Right hindlimb (tissue), 1 donor: ENCODE measurements around the gene RBPJ.
"Not testable (repeated sequence)": the region's sequence is repeated elsewhere in the genome, so short reads cannot be mapped to it uniquely, and the experiment has no call there.

Experiments used
- DNase-seq: peaks from one replicate; pipeline ENCODE4 v3.0.0-alpha.2; 2018

The RBPJ gene

DNA sequence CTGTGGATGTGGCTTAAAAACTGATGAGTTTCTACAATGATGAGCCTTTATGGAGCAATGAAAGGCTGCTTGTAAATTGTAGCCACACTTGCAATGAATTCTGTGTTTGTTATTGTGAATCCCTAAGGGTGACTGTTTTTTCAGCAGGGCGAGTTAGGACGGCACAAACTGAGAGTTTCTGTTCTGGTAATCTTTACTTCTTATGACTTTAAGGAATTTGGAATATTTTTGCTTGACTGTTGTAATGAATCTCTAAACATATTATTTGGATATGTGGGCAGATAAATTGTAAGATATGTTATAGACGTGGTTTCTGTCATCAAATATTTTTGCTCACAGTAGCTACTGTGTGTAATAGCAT, 22.2 kb downstream of the RBPJ start:
- DNase-seq, result no peak

DNA sequence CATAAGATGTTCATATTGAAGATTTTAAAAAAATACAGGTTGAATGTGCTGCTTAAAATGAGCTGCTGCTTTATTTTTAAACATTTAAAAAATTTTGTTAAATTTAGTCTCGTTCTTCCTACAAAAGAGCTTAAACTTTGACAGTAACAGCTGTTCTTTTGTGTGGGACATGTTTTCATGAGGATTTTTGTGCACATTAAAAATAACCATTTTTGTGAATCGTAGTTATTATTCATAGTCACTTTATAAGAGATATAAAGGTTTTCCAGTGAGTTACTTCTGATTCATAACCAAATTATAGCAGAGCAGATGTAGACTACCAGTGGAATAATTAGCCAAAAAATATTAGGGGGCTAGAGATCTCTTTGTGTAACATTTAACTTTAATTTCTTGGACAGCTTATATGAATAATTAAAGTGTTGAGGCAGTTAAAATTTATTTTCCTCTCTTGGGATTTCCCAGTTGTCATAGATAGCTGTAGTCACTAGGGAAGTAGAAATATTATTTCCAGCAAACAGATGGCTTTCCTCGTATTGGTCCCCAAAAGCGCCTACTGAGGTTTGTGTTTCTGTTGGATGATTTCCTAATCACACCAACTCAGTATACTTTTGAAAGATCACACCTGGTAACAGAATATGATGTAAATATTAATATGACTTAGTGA, 24.2 kb downstream of the RBPJ start:
- DNase-seq, result no peak

DNA sequence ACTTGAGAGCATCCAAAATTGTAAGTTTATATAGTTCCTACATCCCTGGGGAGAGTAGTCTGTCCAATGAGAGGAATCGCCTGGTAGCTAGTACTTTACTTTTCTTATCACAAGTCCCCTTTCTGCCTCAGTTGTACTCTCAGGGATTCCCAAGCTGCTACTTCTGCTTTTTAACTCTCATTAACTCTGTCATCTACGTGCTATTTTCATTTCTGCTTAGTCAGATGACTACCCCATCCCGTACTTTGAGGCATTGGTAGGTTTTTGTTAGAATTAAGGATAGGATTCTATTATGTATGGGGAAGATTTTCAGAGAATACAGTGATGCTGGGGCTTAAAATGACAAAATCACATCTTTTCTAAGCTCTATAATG, 24.7 kb downstream of the RBPJ start:
- no peak for DNase-seq

DNA sequence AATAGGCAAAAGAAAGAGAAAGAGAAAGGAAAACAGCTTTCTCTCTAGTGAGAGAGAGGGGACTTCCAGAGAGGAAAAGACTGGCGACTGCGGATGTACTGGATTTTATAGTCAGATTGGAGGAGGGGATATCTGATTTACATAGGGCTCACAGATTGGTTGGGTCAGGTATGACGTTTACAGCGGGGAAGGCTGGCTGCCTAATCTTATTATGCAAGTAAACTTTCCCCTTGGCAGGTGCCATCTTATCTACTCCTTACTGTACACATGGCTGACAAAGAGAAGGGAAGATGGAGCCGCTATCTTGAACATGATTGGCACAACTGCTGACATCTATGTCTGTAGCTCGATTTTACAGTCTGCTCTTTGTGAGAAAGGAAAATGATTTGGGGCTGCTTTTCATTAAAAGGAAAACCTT, 25.4 kb downstream of the RBPJ start:
- DNase-seq, result no peak

DNA sequence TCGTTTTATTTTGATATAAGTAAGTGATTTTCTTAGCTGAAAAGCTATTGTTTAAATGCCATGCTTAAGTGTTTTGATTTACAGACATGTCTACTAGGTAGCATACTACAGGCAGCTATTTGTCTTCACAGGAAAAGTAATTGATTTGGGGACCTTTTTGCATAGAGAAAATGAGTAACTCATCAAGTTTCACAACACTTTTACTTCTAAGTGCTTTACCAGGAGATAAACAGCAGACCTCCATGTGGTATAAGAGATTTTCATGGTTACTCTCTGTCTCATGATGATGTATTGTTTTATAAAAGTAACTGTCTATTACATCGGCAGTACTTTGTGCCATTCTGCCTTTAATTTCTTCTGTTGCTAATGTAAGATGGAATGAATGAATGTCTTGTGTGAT, 28.7 kb downstream of the RBPJ start:
- DNase-seq, result no peak

DNA sequence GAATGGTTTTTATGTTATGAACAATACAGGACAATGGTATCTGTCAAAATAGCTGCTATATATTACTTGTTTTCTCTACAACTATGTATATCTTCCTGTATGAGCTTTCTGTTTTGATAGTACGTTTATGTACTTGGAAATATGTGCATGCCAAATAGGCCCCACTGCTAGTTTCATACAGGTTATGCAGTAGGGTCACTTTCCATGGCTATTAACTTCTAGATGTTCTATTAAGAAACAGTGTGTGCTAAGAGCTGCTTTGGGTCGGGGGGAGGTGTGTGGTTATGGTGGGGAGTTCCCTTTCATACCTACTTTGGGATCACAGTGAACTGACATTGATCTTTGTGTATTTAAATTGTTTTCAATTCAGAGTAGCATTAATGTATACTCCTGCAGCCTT, 30.9 kb downstream of the RBPJ start:
- DNase-seq, result no peak

DNA sequence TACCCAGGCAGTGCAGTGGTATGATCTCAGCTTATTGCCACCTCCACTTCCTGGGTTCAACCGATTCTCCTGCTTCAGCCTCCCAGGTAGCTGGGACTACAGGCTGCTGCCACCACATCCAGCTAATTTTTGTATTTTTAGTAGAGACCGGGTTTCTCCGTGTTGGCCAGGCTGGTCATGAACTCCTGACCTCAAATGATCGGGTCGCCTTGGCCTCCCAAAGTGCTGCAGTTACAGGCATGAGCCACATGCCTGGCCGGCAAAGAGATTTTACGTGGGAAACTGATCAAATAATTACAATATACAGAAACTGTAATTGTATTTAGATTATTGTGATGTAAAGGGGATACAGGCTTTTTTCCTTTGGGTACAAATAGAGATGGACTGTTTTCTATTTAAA, 33.7 kb downstream of the RBPJ start:
- DNase-seq, result no peak

DNA sequence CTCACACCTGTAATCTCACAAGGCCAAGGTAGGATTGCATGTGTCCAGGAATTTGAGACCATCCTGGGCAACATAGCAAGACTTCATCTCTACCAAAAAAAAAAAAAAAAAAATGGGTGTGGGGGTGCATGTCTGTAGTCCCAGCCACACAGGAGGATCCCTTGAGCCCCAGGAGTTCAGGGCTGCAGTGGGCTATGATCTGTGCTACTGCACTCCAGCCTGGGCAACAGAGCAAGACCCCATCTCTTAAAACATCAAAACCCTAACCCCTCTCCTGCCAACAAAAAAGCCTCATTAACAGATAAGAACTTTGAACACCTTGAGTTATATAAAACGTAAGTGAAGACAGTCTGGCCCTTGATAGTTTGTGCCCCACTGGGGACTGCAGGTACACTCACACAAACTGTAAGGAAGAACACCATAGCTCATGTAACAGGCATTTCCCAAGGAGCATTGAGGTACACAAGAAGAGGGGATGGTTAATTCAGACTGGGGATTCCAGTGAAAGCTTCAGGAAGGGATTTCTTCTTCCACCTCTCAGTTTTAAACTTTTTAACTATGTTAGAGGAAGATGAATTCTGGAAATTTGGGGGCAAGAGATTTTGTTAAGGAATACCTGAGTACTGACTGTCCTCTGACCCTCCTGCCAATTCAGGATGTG, 34.7 kb downstream of the RBPJ start:
- DNase-seq, result no peak

DNA sequence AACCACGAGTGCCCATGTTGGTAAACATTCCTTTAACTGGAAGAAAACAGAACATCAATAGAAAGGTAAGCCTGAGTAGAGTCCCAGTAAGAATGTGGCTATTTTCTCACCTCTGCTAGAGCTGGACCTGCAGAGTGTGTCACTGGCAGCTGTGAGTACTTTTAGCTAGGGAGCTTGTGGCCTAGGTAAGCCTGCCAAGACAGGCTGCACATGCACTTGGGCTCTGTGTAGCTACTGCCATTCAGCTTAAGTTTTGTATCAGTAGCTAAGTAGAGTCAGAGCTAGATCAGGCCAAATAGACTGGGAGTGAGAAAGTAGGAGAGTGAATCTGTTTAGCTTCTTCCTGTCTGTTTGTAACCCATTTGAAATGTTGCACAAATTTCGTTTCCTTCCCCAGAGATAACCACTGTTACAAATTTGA, 35.3 kb downstream of the RBPJ start:
- DNase-seq, result no peak

DNA sequence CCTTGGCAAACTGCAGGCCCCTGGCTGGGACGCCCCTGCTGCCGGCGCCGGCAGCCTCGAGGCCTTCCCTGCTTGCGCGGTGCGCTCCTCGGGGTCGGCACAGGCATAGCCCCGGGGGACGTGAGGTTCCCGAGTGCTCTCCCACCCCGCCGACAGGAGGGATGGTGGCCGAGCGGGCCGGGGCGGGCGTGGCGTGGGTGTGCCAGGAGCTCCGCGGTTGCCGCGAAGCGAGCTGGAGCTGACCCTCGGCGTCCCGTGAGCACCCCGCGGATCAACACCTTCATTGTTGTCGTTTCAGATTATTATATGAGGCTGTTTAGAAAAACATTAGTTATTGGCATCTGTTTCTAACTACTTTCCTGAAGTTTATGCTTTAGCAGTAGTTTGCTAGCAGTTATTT, 38.7 kb downstream of the RBPJ start:
- not testable (repeated sequence) for DNase-seq

DNA sequence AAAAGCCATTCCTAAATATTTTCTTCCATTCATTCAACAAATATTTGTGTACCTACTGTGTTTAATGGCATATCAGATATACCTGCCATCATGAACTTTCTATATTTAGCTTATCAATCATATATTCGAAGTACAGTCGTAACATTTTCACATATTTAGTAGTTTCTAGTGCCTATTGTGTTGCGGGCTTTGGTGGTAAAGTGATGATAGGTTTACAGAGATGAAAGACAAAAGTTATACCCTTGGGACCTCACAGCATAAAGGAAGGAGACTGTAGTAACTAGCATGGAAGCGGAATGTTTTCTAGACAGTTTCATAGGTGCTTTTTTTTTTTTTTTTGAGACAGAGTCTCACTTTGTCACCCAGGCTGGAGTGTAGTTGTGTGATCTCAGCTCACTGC, 39.5 kb downstream of the RBPJ start:
- DNase-seq, result no peak

DNA sequence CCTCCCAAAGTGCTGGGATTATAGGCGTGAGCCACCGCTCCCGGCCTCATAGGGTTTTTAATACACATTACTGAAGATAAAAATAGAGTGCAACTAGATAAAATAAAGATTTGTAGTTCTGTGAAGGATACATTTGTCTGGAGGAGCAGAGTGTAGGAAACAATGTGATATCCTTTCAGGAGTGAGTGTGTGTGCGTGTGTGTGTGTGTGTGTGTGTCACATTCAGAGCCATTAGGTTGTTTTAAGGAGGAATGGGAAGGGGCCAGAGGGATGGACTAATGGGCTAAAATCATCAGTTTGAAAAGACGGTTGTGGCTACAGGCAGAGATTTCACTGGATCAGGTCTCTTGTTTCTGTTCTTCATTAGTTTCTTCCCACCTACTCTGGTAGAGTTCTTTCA, 40.0 kb downstream of the RBPJ start:
- no peak for DNase-seq

DNA sequence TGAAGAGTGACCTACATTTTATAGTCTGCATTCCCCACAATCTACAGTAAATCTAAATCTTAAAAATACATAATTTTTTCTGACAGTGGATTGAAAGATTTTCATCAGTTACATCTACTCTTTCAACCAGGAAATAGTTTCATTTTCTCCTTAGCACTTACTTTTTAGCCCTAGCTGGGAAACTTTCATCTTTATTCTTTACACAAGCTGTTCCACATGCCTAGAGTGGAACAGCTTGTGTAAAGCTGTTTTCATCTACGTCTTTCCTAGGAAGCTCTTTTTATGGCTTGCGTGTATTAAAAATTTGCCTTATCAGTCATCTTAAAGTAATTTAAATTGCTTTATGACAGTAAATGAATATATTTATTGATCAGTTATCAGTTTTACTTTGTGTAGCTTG, 40.5 kb downstream of the RBPJ start:
- DNase-seq, result no peak

DNA sequence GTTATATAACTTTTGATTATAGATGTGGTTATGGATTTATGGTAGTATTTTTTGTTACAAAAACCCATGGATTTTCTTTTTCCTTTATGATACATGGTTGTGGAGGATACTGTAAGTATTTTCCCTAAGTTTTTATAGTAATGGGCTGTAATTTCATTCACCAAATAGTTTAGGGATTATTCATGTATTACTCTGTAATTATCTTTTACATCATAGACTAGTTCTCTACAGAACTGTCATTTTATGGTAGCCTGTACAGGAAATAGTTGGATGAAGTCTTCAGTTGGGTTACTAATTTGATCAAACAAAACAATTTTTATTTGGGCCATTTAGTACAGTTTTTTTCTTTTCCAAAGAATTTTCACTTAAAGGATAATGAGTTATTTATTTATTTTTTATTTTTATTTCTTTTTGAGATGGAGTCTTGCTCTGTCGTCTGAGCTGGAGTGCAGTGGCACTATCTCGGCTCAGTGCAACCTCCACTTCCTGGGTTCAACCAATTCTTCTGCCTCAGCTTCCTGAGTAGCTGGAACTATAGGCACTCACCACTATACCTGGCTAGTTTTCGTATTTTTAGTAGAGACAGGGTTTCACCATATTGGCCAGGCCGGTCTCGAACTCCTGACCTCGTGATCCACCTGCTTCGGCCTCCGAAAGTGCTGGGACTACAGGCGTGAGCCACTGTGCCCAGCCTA, 42.1 kb downstream of the RBPJ start:
- no peak for DNase-seq

DNA sequence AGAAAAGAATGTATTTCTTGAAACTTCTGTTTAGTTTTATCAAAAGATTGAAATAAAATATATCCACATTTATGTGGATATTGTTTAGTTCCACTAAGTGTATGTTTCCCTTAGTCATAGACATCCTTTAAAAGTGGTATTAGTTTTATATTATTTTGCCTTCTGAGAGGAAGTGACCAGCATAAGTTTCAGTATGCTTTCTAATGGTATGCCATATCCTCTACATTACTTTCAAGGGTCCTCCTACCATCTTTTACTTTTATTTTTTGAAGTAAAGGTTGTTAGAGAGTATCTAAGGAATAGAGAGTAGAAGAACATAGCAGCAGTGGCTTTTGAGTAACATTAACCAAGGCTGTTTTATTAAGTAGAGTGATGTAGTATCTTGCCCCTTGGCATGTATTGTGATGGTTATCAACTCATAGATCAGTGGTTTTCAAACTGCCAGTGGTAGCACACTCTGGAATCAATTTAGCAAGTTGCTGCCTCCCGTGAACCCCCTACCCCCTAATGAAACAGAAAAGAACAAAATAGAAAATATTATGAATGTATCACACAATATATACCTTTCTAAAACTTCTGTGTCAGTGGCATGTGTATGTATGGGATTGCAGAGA, 44.8 kb downstream of the RBPJ start:
- no peak for DNase-seq

DNA sequence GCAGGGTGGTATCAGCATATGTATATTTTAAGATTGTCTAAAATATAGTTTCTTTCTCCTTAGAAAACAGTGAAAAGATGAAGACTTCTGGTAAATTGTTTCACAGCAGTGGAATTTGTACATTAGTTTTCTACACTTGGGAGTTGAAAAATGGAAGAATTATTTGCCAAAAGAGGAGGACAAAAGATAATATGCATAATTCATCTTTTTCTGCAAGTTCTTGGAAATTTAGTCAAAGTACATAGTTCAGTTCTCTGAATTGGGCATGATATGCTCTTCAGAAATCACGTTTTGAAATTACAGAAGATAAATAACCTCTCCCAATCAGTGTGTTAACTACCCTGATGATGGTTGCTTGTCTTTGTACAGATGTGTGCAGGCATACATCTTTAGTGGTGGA, 47.0 kb downstream of the RBPJ start:
- no peak for DNase-seq

DNA sequence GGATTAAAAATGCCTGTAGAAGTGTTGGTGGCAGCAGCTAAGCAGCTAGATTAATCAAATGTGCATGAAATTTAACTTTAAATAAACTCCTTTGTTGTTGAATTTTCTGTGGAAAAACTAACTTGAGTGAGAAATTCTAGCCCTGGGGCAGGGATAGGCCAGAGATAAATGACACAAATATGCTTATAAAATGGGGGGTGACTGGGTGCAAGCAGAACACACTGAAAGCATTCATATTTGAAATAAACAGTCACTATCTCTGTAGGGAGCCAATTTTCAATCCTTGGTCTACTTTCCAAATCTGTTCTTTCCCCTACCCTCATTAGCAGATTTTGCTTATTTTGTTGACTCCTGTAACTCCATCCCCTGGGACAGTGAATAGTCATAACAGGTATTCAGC, 47.9 kb downstream of the RBPJ start:
- DNase-seq, result no peak

DNA sequence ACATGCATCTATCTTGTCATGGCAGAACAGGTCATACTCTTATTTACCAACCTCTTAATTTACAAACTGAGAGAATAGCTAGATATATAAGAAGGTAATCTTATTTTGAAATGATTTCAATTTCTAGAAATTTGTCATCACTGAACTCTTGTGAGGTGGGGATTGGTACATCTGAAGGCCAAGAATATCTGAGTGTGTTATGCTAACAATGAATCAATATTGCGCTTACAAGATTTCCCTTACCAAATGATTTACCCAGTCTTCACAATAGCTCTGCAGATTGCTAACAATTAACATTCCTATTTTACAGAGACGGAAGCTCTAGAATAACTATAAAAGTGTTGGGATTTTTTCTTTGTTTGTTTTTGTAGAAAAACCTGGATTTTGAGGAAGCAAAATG, 48.3 kb downstream of the RBPJ start:
- DNase-seq, result no peak

DNA sequence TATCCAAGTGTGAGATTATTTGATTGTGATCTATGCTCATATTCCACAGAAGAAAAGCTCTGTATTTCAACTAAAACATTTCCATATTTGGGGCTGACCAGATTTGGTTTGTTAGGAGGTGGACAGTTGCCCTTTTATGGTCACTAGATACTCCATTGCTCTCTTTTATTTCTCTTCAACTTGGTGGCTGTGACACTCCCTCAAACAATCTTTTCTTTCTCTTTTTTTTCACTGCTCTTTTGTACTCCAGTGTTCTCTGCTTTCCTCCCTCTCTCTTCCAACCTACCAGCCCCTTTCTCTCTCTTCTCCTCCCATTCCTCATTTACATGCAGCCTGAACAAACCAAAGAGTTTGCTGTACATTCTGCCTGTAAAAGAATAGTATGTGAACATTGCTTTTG, 48.8 kb downstream of the RBPJ start:
- DNase-seq, result no peak

DNA sequence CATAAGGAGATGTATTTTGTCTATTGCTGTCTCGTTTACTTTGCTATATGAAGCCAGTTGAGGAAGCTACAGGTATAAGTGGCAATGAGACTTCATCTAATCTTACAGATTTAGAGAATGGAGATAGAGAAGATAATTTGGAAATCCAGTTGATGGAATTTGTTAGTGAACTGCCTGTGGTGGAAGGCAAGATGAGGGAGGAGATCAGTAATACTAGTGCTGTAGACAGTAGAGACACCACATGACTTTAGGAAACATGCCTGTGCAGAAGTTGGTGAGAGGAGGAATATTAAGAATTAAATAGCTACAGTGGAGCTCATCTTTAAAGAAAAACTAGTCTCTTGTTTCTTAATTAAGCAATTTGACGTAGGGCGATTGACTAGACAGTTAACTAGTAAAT, 51.3 kb downstream of the RBPJ start:
- DNase-seq, result no peak

DNA sequence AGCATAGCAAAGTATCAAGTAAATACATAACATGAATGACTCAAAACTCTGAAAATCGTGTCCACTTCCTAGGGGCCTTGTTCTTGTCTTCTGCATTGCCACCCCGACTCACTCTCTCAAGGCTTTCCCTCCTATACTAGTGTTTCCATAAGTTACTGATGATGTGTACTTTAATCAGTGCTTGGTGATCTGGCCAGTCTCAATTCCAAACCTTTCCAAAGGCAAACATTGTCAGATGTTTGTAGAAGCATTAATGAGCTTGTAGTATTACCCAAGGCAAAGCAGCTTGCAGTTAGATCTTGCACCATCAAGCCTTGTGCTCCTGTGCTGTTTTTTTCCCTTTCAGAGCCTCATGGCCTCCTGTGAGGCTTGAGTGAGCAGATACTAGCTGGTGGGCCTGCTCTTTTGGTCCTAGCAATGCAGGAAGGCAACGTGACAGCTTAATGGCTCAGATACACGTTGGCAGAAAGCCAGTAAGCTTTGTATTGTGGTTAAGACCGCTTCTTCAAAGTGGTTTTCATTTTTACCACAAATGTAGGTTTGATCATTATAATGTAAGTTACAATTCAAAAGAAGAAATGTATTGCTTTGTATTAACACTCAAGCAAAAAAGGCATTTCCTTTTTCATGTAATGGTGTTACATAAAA, 51.8 kb downstream of the RBPJ start:
- DNase-seq, result peak; percentile 31

DNA sequence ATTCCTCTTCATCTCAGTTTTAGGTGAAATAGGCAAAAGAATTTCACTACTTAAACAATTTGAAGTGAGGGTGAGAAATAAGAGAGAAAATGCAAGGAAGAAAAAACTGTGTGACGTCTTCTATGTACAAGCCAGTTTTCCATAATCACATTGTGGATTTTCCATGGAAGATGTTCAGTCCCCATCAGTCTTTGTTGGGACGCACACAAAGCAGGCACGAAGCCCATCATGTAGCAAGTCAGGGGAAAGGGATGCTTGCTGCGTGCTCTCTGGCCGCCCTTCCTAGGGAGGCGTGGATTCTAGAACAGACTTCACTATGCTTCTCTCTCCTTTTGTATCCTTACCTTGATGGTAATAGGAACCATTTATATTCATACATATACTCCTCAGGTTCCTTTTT, 54.7 kb downstream of the RBPJ start:
- DNase-seq, result peak; percentile 39
